ENCODE results near the gene PAWR.

DNA sequence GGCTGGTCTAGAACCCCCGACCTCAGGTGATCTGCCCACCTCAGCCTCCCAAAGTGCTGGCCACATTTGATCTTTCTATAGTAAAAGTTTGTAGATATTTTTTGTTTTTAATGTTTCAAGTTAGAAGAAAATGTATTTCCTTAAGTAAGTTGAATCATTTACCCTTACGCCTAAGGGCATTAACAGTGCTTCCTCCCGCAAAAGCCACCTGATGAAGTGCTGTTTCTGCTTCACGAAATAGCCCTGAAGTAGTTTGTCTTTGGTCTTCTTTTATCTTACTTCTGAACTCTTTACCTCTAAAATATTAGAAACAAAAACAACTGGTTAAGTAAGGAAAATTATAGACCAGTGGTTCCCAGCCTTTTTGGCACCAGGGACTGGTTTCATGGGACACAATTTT, 22.7 kb downstream of the PAWR start:
- no peak for TF ChIP-seq POLR2A (IDR thresholded peaks at IDR 0.05)
- TF ChIP-seq, protein P1, sequence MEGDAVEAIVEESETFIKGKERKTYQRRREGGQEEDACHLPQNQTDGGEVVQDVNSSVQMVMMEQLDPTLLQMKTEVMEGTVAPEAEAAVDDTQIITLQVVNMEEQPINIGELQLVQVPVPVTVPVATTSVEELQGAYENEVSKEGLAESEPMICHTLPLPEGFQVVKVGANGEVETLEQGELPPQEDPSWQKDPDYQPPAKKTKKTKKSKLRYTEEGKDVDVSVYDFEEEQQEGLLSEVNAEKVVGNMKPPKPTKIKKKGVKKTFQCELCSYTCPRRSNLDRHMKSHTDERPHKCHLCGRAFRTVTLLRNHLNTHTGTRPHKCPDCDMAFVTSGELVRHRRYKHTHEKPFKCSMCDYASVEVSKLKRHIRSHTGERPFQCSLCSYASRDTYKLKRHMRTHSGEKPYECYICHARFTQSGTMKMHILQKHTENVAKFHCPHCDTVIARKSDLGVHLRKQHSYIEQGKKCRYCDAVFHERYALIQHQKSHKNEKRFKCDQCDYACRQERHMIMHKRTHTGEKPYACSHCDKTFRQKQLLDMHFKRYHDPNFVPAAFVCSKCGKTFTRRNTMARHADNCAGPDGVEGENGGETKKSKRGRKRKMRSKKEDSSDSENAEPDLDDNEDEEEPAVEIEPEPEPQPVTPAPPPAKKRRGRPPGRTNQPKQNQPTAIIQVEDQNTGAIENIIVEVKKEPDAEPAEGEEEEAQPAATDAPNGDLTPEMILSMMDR (IDR thresholded peaks at IDR 0.05) = no peak

All from right lobe of liver (tissue), 4 donors.